NCI-H226 (cell line): ENCODE results near the gene FBXO2.
A peak's percentile ranks its signal among the peaks of the same experiment; 100 is the strongest.

ENCODE experiments used
- DNase-seq: peaks from one replicate; pipeline ENCODE4 v3.0.0-alpha.2; 2015

Gene FBXO2

DNA sequence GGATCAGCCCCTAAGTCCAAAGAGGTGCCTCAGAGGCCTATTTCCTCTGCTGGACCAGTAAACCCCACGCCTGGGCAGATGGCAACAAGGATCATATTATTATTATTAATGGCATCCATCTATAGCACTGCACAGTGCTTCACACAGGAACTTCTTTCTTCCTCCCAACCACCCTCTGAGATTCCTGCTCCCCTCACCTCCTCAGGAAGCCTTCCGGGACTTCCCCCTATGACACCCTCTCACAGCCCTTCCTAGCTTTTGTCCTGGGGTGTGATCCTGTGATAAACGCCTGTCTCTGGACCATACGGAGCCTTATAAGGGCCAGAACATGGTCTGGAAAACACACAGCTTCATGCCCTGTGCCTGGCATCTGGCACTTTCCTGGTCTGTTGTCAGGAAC, 3.2 kb downstream of the FBXO2 start:
- DNase-seq, result no peak

DNA sequence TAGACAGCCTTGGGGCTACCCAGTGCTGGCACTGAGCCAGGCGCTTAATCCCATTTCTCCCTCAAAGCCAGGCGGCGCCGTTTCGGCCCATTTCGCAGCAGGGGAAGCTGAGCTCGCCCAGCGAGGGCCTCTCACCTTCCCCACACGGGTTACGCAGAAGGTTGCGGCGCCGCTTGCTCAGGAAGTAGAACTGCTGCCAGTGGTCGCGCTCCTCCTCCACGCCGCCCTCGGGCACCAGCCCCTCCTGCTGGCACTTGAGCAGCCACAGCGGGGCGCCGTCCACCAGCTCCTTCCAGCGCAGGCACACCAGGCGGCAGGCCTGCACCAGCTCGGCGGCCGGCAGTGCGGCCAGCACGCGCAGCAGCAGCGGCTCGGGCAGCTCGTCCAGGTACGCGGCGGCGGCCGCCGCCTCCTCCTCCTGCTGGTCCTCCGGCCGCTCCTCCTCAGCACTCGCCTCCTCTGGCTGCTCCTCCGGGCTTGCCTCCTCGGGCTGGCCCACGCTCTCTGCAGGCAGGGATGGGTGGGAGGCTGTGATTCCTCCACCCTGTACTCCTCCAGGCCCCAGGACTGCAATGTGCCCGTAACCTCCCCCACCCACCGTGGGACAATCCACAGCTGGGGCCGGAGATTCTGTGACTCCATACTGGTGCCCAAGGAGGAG, 3.8 kb downstream of the FBXO2 start:
- no peak for DNase-seq

DNA sequence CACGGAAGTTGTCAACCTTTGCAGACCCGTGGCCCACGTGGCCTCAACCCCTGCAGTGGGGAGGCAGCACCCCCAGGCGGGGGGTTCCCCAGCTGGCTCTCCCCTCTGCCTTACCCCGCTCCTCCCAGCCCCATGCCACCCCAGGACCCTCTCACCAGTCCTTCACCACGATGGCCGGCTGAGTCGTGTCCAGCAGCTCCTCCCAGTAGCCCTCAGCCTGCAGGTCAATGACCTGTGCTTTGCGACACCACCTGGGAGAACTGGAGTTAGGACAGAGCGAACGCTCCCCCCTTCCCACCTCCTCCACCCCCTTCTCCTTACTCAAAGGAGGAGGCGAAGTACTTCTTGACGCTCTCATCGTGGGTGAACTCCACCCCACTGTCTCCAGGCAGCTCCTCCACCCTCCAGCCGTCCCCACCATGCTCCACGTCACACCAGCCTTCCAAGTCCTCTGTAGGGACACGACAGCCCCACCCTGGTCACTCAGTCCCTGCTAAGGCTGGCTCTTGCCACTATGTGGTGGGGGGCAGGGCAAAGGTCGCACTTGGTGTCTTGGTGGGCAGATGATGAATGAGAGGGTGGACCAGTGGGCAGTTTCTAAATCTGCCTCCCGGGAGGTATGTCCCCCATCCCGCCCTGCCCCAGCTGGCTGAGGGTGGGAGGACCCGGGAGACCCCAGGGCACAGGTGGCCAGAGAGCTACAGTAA, 4.5 kb downstream of the FBXO2 start:
- no peak for DNase-seq

DNA sequence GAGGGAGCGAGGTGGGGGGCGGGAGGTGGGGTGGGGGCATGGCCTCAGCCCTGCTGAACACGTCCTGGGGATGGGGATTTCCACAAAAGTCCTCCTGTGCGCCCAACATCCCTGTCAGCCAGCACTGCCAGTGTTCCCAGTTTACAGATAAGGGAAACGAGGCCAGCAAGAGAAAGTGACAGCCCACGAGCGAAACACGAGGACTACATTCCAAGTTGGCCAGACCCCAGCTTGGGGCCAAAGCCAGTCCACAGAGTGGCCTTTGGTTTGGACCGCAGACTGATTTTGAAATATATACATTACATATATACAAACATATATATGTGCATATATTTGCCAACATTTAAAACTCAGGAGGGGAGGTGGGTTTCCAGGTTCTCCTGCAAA, 5.0 kb downstream of the FBXO2 start:
- no peak for DNase-seq

DNA sequence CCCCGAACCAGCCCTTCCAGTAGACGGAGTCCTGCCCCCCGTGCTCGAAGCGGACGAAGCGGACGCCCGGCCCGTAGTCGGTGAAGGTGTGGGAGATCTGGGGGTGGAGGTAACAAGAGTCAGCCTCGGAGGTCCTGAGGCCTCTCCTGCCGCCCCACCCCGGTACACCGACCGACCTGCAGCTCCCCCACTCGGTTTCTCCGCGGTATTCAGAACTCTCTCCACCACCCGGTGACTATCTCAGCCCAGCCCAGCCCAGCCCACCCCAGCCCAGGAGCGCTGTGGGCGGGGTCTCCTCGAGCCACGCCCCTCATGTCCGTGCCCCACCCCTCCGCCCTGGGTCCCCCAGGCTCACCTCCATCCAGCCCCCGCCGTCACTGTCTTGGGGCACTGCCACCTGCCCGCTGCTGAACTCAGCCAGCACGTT, 5.5 kb downstream of the FBXO2 start:
- DNase-seq, result no peak

DNA sequence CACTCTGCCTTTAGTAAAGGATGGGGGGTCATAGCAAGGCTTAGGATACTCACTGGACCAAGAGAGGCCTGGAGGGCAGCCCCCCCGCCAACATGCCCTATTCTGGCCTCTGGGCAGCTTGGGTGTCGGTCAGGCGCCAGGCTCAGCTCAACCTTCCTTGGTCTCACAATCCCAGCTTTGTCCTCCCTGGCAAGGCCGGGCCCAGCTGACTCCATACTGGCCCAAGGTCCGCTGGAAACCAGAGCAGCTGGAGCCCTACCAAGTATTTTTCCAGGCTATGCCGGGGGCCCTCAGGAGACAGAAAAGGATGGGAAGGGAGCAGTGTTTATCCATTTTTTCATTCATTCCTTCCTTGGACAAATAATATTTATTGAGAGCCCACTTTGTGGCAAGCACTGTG, 6.2 kb downstream of the FBXO2 start:
- DNase-seq, result no peak

DNA sequence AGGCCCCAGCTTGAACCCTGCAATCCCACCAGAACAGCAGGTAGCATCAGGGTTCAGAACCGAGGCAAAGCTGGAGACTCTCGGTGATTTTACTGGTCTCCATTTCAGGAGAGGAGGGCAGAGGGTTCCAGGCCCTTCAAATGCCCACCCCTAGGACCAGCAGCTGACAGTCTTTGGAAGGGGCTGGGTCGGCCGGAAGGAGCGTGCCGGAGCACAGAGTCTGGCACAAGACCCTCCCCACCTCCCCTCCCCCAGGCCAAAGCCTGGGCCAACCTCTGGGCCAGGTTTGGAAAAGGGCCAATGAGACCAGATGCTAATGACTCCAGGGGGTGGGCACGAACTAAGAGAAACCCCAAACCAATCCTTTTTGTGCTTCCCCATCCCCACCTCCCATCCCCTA, 6.9 kb downstream of the FBXO2 start:
- no peak for DNase-seq

DNA sequence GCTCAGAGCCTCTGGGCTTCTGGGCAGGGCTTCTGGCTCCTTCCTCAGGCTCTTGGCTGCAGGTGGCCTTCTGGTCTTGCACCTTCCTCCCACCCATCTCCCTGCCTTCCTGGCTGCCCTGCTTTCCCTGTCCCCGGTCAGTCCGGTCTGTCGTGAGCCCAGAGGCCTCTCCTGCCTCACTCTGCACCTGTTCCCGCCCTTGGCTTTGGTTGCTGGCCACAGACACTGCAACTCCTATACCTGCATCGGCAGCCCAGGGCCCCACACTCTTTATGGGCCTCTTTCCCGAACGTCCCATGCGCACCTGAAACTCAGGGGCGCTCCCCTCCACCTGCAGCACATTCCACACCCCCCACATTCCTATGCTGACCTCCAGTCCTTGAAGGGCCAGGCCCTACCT, 7.9 kb downstream of the FBXO2 start:
- DNase-seq, result no peak

DNA sequence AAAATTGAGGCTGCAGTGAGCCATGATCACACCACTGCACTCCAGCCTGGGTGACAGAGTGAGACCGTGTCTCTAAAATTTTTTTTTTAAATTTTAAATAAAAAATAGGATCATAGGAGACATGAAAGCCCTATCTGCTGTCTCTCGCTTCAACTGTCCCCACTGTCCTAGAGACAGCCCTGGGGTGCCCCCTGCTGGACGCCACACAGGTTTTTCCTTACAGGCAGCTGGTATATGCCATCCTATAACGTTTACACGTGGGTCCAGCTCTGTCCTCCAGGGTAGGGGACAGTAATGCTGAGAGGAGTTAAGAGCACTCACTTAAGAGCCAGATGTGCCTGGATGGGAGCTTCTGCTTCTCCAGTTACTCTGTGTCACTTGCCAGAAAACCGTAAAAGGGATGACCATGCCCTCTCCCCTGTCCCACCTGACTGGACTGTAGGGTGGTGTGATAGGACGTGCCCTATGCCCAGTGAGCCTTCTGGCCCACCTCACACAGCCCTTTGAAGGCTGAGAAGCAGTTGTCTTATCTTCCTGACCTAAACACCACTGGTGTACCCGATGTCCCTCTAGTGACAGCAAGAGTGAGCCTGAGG, 8.5 kb downstream of the FBXO2 start:
- no peak for DNase-seq

DNA sequence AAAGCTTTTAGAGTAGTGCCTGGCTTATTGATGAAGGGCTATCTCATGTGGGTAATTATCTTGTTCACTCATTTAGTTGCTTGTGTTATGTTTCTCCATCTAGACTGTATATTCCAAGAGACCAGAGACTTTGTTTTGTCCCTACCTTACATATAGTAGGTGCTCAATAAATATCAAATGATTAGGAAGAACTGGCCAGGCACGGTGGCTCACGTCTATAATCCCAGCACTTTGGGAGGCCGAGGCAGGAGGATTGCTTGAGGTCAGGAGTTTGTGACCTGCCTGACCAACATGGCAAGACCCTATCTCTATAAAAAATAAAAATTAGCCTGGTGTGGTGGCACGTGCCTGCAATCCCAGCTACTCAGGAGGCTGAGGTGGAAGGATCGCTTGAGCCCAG, 9.0 kb downstream of the FBXO2 start:
- DNase-seq, result no peak

DNA sequence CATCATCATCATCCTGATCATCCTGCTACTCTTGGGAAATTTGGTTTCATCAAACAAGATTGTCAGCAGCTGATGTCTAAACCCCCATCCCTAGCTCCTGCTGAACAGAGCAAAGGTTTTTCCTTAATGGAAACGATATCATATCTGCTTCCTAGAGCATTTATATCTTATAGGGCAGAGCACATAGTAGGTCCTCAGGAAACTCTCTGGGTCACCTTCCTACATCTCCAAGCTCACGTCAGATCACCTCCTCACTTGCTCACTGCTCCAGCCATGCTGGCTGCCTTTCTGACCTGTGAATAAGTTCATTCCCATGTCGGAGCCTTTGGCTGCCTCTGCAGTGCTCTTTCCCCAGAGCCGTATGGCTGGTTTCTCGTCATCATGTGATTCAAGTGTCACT, 10.4 kb downstream of the FBXO2 start:
- DNase-seq, result no peak

DNA sequence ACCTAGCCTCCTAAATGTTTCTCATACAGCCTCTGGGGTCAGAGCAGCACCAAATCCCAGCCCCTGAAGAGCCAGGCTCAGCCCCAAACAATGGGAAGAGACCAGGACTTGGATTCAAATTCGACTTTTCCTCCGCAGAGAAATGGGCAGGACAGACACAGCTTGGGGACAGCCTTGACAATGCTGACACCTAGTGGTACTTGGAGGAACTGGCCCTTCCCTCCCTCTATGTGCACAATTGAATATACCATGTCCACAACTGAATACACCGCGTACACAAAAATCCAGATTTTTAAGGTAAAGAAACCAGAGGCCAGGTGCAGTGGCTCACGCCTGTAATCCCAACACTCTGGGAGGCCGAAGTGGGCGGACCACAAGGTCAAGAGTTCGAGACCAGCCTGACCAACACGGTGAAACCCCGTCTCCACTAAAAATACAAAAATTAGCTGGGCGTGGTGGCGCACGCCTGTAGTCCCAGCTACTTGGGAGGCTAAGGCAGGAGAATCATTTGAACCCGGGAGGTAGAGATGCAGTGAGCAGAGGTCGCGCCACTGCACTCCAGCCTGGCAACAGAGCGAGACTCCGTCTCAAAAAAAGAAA, 11.7 kb downstream of the FBXO2 start:
- peak; percentile 18 for DNase-seq

DNA sequence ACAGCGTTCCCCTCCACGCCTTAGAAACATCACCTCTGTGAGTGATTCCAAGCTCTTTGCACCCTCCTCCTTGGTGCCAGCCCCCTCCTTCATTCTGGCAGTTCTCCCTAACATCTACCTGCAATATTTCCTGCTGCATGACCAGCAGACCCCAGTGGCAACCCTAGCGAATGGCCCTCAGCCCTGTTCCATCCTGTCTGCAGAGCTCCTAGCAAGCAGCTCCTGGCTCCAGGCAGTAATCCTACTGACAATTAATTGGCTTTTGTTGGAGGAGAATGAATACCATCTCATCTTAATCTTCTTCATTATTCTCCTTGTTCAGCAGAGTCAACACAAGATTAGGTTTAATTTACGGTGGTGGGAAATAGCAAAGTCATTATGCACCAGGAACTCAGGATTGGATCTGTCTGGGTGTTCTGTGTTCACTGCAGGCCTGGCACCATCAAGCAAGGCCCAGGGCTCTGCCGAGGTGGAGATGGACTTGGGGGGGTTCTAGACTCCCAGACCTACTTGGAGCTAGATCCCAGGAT, 12.4 kb downstream of the FBXO2 start:
- no peak for DNase-seq

DNA sequence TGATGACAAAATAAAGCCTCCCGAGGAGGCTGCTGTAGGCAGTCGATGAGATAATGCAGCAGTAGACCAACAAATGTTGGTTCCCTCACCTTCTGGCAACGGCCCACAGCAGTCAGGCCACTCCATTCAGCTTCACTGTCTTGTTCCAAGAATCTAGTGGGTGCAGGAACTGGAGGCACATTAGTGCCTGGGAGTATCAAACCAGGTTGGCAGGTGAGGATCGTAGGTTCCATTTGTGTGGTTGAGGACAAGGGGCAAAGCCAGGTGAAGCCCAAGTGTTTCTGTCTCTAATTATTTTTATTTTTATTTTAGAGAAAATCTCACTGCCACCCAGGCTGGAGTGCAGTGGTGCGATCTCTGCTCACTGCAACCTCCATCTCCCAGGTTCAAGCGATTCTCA, 13.3 kb downstream of the FBXO2 start:
- DNase-seq, result no peak

DNA sequence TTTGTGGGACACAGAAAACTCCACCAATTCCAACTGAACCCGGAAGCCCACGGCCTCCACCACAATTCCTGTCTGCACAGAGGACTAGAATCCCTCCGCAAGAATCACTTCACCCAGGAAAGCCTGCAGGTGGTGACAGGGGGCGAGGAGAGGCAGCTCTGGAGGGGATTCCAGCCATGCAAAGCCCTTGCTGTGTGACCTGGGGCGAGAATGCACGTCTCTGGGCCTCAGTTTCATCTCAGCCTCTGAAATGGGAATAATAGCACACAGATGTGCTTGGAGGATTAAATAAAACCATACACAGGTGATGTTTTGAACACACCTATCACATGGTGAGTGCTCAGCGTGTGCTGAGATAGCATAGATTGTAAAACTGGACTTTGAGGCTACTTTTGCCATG, 14.1 kb downstream of the FBXO2 start:
- DNase-seq, result no peak

DNA sequence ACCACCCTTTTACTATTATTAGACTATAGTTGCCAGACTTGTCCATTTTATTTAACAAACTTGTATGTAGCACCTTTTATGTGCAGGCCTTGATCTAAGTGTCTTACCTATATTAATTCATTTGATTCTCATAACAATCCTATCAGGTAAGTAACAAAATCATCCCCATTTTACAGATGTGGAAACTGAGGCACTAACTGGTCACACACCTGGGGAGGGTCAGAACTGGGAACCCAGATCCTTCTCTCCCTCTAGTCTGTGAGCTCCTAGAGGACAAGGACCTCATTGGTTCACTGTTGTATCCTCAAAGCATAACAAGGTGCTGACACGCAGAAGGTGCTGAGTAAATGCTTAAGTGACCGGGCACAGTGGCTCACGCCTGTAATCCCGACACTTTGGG, 14.9 kb downstream of the FBXO2 start:
- no peak for DNase-seq

DNA sequence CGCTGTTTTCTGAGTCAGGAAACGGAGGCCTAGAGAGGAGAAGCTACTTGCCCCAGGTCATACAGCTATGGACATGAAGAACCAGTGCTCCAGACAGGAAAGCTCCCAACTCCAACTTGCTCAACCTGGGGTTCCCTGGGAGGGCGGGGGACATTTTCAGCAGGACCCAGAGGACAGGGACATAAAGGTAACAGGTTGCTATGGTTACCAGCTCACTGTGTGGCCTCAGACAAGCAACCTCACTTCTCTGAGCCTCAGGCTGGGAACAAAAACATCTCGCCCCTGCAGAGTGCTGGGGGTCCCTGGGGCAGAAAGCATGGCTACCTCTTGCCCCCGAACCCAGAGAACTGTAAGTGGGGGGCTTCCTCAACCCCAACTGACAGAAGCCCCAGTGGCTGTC, 16.1 kb downstream of the FBXO2 start:
- DNase-seq, result no peak

DNA sequence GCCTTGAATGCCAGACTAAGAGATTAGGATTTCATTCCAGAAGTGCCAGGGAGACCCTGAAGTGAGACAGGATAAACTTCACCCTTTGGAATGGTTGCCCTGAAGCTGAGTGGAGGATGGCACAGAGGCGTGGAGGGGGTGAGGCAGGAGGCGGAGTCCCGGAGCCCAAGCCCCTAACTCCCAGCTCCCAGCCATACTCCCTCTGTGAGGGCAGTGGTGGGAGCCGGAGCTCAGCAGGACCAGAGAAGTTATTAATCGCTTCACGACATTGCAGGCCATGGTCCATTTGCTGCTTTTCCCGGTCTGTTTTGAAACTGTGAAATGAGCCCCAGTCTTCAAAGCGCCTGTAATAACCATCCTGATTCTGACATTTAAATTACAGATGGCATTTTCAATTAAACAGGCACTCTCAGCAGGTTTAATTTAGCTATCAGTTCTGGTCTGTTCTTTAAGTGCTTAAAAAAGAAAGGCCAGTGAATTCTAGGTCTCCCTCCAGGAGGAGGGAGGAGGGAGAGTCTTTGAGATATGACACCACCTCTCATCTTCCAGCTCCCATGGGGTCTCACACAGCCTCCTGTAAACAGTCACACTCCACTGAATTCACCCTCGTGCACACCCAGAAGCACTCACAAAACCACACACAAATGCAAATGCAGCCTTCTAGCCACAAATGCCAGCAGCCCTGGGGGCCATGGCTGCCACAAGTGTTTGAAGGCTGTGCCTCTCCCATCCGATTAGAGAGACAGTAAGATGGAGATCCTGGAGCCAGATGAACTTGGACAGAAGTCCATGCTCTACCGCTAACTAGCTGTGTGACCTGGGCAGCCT, 19.6 kb downstream of the FBXO2 start:
- DNase-seq, result no peak

DNA sequence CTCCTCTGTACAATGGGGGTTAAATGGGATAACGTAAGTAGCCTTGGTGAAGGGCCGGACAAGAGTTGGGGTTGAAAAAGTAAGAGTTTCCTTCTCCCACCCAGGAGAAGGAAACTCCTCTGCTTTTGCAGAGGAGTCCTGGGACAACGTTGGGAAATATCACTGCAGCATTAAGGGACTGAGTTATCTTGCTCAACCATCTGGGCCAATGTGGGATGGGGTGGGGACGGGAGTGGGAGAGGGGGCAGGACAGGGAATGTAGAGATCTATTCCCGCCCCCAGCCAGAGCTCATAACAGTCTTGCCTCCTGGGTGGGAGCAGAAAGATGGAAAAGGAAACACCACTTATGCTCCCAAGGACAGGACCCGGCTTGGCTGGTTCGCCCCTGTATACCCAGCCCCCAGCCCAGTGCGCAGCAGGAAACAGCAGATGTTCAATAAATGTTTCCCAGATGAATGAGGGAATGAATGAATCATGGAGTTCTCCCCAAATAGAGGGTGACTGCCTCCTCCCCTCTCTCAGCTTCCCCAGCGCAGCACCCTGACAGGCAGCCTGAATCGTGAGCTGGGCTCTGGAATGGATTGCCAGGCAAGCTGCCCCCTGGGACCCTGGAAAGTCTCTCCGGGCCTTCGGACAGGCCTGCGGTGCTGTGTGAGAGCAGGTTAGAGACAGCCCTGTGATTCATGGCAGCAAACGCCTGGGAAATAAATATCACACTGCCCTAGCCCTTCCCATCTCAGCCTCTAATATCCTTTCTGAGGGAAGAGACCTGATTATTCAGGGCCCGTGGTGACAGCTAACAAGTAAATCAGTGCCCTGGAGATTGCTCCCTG, 24.8 kb downstream of the FBXO2 start:
- no peak for DNase-seq

DNA sequence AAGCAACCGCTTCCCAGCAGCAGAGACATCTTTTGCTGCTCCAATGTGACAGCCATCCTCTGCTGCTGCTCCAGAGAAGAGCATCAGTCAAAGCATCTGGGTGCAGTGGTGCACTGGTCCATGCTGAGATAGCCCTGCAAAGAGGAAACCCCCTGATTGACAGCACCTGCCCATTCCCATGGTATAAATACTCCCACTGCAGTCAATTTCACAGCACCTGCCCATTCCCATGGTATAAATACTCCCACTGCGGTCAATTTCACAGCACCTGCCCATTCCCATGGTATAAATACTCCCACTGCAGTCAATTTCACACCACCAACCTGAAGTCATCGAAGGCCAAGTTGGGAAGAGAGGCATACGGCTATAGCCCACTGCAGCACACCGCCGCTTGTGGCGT, 25.5 kb downstream of the FBXO2 start:
- DNase-seq, result no peak

DNA sequence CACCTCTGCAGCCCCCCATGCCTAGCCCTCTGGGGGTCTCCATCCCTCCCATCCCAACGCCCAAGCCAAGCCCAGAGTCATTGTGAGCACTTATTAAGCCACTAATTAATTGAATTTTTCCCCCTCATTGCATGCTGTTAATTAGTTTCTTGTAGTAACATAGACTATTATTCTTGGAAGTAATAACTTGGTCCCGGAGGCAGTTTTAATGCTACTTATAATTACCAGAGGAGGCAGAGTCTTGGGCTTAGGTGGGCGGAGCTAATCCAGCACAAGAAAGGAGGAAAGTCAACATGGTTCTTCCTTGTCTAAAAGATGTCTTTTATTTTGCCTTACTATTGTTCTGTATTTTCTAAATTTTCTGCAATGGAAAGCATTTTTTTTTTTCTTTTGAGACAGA, 27.7 kb downstream of the FBXO2 start:
- DNase-seq, result no peak

DNA sequence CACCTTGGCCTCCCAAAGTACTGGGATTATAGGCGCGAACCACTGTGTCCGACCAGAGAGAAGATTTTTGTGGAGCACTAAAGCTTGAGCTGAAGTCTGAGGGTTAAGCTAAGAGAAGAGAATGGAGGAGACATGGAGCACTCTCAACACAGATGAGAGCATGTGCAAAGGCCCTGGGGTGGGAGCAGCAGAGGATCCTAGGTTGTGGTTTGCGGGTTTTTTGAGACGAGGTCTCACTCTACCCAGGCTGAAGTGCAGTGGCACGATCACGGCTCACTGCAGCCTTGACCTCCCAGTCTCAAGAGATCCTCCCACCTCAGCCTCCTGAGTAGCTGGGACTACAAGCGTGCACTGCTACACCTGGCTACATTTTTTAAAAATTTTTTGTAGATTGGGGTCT, 30.5 kb downstream of the FBXO2 start:
- DNase-seq, result no peak
